Stomach (tissue), 4 donors: ENCODE results near the gene ERCC8.

Experiments used
- POLR2A ChIP-seq, 4 donors: fragments of 450-650 bp; IDR thresholded peaks; one replicate each; pipeline ENCODE4 v1.6.1; 2016; ENCODE audit warnings: antibody characterized with exemption in 4 of 4, control low read depth in 2 of 4, mild to moderate bottlenecking in 1 of 4, moderate library complexity in 1 of 4
- POLR2AphosphoS5 ChIP-seq, 3 donors: sonication (generic); formaldehyde crosslinking; IDR thresholded peaks; one replicate each; pipeline ENCODE4 v1.6.1; 2016; ENCODE audit warnings: antibody characterized with exemption in 3 of 3
- TF ChIP-seq, protein P1 (sequence below), 7 experiments: fragments of 450-650 bp in 4 of 7; fragments of 200-600 bp in 3 of 7; sonication (generic) in 3 of 7; IDR thresholded peaks; one replicate each; pipeline ENCODE4 v1.5.1; 2016 to 2019; ENCODE audit warnings: antibody characterized with exemption in 7 of 7, control low read depth in 2 of 7, mild to moderate bottlenecking in 1 of 7

GRCh38 chr5:60960591-60960990 lies 15.7 kb upstream of the ERCC8 start:
- TF ChIP-seq, protein P1, sequence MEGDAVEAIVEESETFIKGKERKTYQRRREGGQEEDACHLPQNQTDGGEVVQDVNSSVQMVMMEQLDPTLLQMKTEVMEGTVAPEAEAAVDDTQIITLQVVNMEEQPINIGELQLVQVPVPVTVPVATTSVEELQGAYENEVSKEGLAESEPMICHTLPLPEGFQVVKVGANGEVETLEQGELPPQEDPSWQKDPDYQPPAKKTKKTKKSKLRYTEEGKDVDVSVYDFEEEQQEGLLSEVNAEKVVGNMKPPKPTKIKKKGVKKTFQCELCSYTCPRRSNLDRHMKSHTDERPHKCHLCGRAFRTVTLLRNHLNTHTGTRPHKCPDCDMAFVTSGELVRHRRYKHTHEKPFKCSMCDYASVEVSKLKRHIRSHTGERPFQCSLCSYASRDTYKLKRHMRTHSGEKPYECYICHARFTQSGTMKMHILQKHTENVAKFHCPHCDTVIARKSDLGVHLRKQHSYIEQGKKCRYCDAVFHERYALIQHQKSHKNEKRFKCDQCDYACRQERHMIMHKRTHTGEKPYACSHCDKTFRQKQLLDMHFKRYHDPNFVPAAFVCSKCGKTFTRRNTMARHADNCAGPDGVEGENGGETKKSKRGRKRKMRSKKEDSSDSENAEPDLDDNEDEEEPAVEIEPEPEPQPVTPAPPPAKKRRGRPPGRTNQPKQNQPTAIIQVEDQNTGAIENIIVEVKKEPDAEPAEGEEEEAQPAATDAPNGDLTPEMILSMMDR (IDR thresholded peaks at IDR 0.05), result peak in 2 of 7 experiments; percentile 14 to 16
- TF ChIP-seq POLR2AphosphoS5 (IDR thresholded peaks at IDR 0.05) (no peak), POLR2A (IDR thresholded peaks at IDR 0.05) (no peak)
